Ishikawa (cell line): ENCODE data around the gene SLFN14.

ENCODE experiments used
- CEBPB ChIP-seq: IDR thresholded peaks from 2 replicates; pipeline ENCODE4 v1.6.1; 2012
- CREB1 ChIP-seq: IDR thresholded peaks from 2 replicates; pipeline ENCODE4 v1.6.1; 2012; ENCODE audit warnings: low read depth
- EGR1 ChIP-seq: IDR thresholded peaks from 2 replicates; pipeline ENCODE4 v1.6.1; 2012
- EP300 ChIP-seq: IDR thresholded peaks from 2 replicates; pipeline ENCODE4 v1.6.1; 2012; ENCODE audit warnings: borderline replicate concordance
- MAX ChIP-seq: IDR thresholded peaks from 2 replicates; pipeline ENCODE4 v1.6.1; 2012
- NFIC ChIP-seq: IDR thresholded peaks from 2 replicates; pipeline ENCODE4 v1.6.1; 2012
- RAD21 ChIP-seq: IDR thresholded peaks from 2 replicates; pipeline ENCODE4 v1.6.1; 2012; ENCODE audit warnings: low read depth
- REST ChIP-seq: IDR thresholded peaks from 2 replicates; pipeline ENCODE4 v1.6.1; 2012; ENCODE audit warnings: low read depth, mild to moderate bottlenecking
- TAF1 ChIP-seq: IDR thresholded peaks from 2 replicates; pipeline ENCODE4 v1.6.1; 2012; ENCODE audit warnings: low read depth, mild to moderate bottlenecking
- TCF12 ChIP-seq: IDR thresholded peaks from 2 replicates; pipeline ENCODE4 v1.6.1; 2012; ENCODE audit warnings: low read depth
- TEAD4 ChIP-seq: IDR thresholded peaks from 2 replicates; pipeline ENCODE4 v1.6.1; 2012
- USF1 ChIP-seq: IDR thresholded peaks from 2 replicates; pipeline ENCODE4 v1.6.1; 2012
- YY1 ChIP-seq: IDR thresholded peaks from 2 replicates; pipeline ENCODE4 v1.6.1; 2012; ENCODE audit warnings: low read depth
- ZBTB7A ChIP-seq: IDR thresholded peaks from 2 replicates; pipeline ENCODE4 v1.6.1; 2012; ENCODE audit warnings: low read depth

- TF ChIP-seq MAX, result no peak
- TF ChIP-seq TEAD4, result no peak
- no peak for TF ChIP-seq CREB1
- no peak for TF ChIP-seq CEBPB
- no peak for TF ChIP-seq TAF1
- TF ChIP-seq TCF12, result no peak
- TF ChIP-seq REST, result no peak
- TF ChIP-seq YY1, result no peak
- TF ChIP-seq EP300, result no peak
- no peak for TF ChIP-seq EGR1
- no peak for TF ChIP-seq RAD21
- no peak for TF ChIP-seq ZBTB7A
- no peak for TF ChIP-seq USF1
- TF ChIP-seq NFIC, result no peak
Observed at GRCh38 chr17:35519439-35519838, 41.2 kb downstream of the SLFN14 start.
